SK-N-SH (cell line): ENCODE data around the gene PNKD. TPM values are rescaled to one million over a fixed set of nuclear protein-coding genes. Genes with fewer than 3 reads are reported as not detected.
A peak's percentile ranks its signal among the peaks of the same experiment; 100 is the strongest.

Experiments
- CTCF ChIA-PET: fragments of 300-600, 350-600 bp; formaldehyde crosslinking; extraction: SDS; loops from one replicate; lab custom pipeline; 2021; lab: Yijun Ruan, JAX
- POLR2A ChIA-PET: fragments of 350-600 bp; sonication (Branson Sonifier 250); formaldehyde crosslinking; extraction: SDS; loops from one replicate; lab custom pipeline; 2020; ENCODE audit warnings: antibody characterized with exemption, inconsistent platforms; lab: Yijun Ruan, JAX
- DNase-seq: peaks from one replicate; pipeline ENCODE4 v3.0.0; 2012
- H2AFZ ChIP-seq: fragments of 200-600 bp; sonication (generic); 2 replicates; pipeline ENCODE4 v1.8.1; 2016; ENCODE audit warnings: antibody characterized with exemption, mild to moderate bottlenecking, low read depth
- H3F3A ChIP-seq: fragments of 200-600 bp; sonication (generic); replicated peaks from 2 replicates; pipeline ENCODE3; 2016; ENCODE audit warnings: antibody characterized with exemption, mild to moderate bottlenecking; ENCODE audit not compliant: insufficient read depth
- H3K27ac ChIP-seq, 2 experiments: fragments of 200-500 bp in 1 of 2; fragments of 200-600 bp in 1 of 2; sonication (Bioruptor generic) in 1 of 2; sonication (generic), shearing (Covaris generic) in 1 of 2; 2 replicates each; pipeline versions ENCODE4 v1.5.1 to v1.6.1; 2014 to 2016; ENCODE audit warnings: low read depth in 2 of 2, inconsistent platforms in 1 of 2, low read length in 1 of 2, mild to moderate bottlenecking in 1 of 2, mixed read lengths in 1 of 2
- H3K27me3 ChIP-seq: fragments of 200-600 bp; sonication (generic), shearing (Covaris generic); 2 replicates; pipeline ENCODE4 v1.6.1; 2016; ENCODE audit warnings: mixed run types; ENCODE audit not compliant: insufficient read depth
- H3K36me3 ChIP-seq, 2 experiments: fragments of 200-500 bp in 1 of 2; fragments of 200-600 bp in 1 of 2; sonication (Bioruptor generic) in 1 of 2; sonication (generic) in 1 of 2; replicated peaks in 1 of 2; 2 replicates each; pipeline versions ENCODE3 to v1.5.1; 2014 to 2016; ENCODE audit warnings: low read length in 1 of 2, mild to moderate bottlenecking in 1 of 2; ENCODE audit not compliant: insufficient read depth in 2 of 2, control insufficient read depth in 1 of 2
- H3K4me1 ChIP-seq, 2 experiments: fragments of 200-500 bp in 1 of 2; fragments of 200-600 bp in 1 of 2; sonication (Bioruptor generic) in 1 of 2; sonication (generic), shearing (Covaris generic) in 1 of 2; 2 replicates each; pipeline versions ENCODE4 v1.5.1 to v1.6.1; 2014 to 2016; ENCODE audit warnings: low read depth in 1 of 2, low read length in 1 of 2, mixed run types in 1 of 2; ENCODE audit not compliant: insufficient read depth in 2 of 2, control insufficient read depth in 1 of 2
- H3K4me2 ChIP-seq: fragments of 200-600 bp; sonication (generic), shearing (Covaris generic); 2 replicates; pipeline ENCODE4 v1.6.1; 2017; ENCODE audit warnings: mixed run types
- H3K4me3 ChIP-seq, 2 experiments: fragments of 200-500 bp in 1 of 2; fragments of 200-600 bp in 1 of 2; sonication (Bioruptor generic) in 1 of 2; sonication (generic), shearing (Covaris generic) in 1 of 2; 2 replicates each; pipeline versions ENCODE4 v1.5.1 to v1.8.1; 2014 to 2016; ENCODE audit warnings: low read depth in 2 of 2, inconsistent platforms in 1 of 2, low read length in 1 of 2, mild to moderate bottlenecking in 1 of 2, mixed read lengths in 1 of 2, moderate library complexity in 1 of 2
- H3K79me2 ChIP-seq: fragments of 200-600 bp; sonication (generic); 2 replicates; pipeline ENCODE4 v1.8.1; 2017; ENCODE audit warnings: mild to moderate bottlenecking; ENCODE audit not compliant: insufficient read depth
- H3K9ac ChIP-seq: fragments of 200-600 bp; sonication (generic); 2 replicates; pipeline ENCODE4 v1.6.1; 2017; ENCODE audit warnings: mixed run types
- H3K9me2 ChIP-seq: fragments of 200-600 bp; sonication (generic); 2 replicates; pipeline ENCODE4 v1.6.1; 2017; ENCODE audit warnings: mixed run types
- H3K9me3 ChIP-seq: fragments of 200-600 bp; sonication (generic); 2 replicates; pipeline ENCODE4 v1.6.1; 2017; ENCODE audit warnings: mixed run types, mild to moderate bottlenecking, moderate library complexity
- H4K20me1 ChIP-seq: fragments of 200-600 bp; sonication (generic); 2 replicates; pipeline ENCODE4 v1.6.1; 2017; ENCODE audit warnings: mild to moderate bottlenecking, mixed run types; ENCODE audit not compliant: insufficient read depth
- CHD2 ChIP-seq: fragments of 150-350 bp; IDR thresholded peaks from 2 replicates; pipeline ENCODE4 v1.6.1; 2018; ENCODE audit warnings: low read length; ENCODE audit not compliant: partially characterized antibody
- EP300 ChIP-seq, 2 experiments: IDR thresholded peaks; 2 replicates each; pipeline versions ENCODE4 v1.4.0 to v1.6.1; 2012; ENCODE audit warnings: borderline replicate concordance in 1 of 2, low read depth in 1 of 2, low read length in 1 of 2
- FOSL2 ChIP-seq: IDR thresholded peaks from 2 replicates; pipeline ENCODE4 v1.4.0; 2012; ENCODE audit warnings: low read depth, mild to moderate bottlenecking, moderate library complexity, borderline replicate concordance
- FOXJ3 ChIP-seq: sonication (generic); formaldehyde crosslinking; IDR thresholded peaks from 2 replicates; pipeline ENCODE4 v1.5.1; 2020; ENCODE audit warnings: mild to moderate bottlenecking, missing genetic modification reagents
- GABPA ChIP-seq: IDR thresholded peaks from 2 replicates; pipeline ENCODE4 v1.4.0; 2012; ENCODE audit warnings: low read depth, mild to moderate bottlenecking
- IRF3 ChIP-seq: fragments of 150-350 bp; IDR thresholded peaks from 2 replicates; pipeline ENCODE4 v1.6.1; 2016; ENCODE audit warnings: mild to moderate bottlenecking, low read depth, low read length
- JUND ChIP-seq: IDR thresholded peaks from 2 replicates; pipeline ENCODE4 v1.4.0; 2012
- NFIC ChIP-seq: IDR thresholded peaks from 2 replicates; pipeline ENCODE4 v1.4.0; 2012; ENCODE audit warnings: borderline replicate concordance
- PBX3 ChIP-seq: IDR thresholded peaks from 2 replicates; pipeline ENCODE4; 2012
- POLR2AphosphoS5 ChIP-seq: IDR thresholded peaks from 2 replicates; pipeline ENCODE4 v1.6.1; 2012; ENCODE audit warnings: low read depth, low read length
- RCOR1 ChIP-seq: fragments of 150-350 bp; IDR thresholded peaks from 2 replicates; pipeline ENCODE4 v1.6.1; 2017; ENCODE audit warnings: antibody characterized with exemption, low read length
- SIN3A ChIP-seq: IDR thresholded peaks from 2 replicates; pipeline ENCODE4 v1.6.1; 2012; ENCODE audit warnings: low read depth, mild to moderate bottlenecking, low read length, moderate library complexity, borderline replicate concordance
- SMC3 ChIP-seq: IDR thresholded peaks from 2 replicates; pipeline ENCODE4 v1.6.1; 2012; ENCODE audit warnings: low read depth, low read length, improper control_type of control experiment
- TAF1 ChIP-seq: IDR thresholded peaks from 2 replicates; pipeline ENCODE4 v1.6.1; 2012; ENCODE audit warnings: low read depth, mild to moderate bottlenecking, low read length, moderate library complexity, borderline replicate concordance
- TCF12 ChIP-seq: IDR thresholded peaks from 2 replicates; pipeline ENCODE4 v1.4.0; 2012
- TEAD4 ChIP-seq: IDR thresholded peaks from 2 replicates; pipeline ENCODE4 v1.4.0; 2012; ENCODE audit warnings: mild to moderate bottlenecking, borderline replicate concordance; ENCODE audit not compliant: insufficient read depth
- USF1 ChIP-seq: IDR thresholded peaks from 2 replicates; pipeline ENCODE4 v1.4.0; 2012; ENCODE audit warnings: low read depth, borderline replicate concordance
- USF2 ChIP-seq: fragments of 150-350 bp; IDR thresholded peaks from 2 replicates; pipeline ENCODE4 v1.6.1; 2017; ENCODE audit warnings: antibody characterized with exemption, low read length, low read depth, borderline replicate concordance
- WGBS: methylation state at CpG from one replicate; pipeline ENCODE4 v1.1.6; 2017; ENCODE audit warnings: low lambda C conversion rate; 5-methylcytosine and 5-hydroxymethylcytosine counted together
- polyA plus RNA-seq, 3 experiments: library from polyadenylated mRNA; depleted of rRNA; stranded (reverse); fragments of >200 nt; gene quantifications; 2 replicates each; pipeline ENCODE4 v1.2.3, GENCODE V29; 2012

Gene PNKD
- polyA plus RNA-seq, 1 of the 3 experiments (the other 2 are of a cell fraction) = 101 TPM

GRCh38 chr2:218267259-218267658, 3.1 kb upstream of the PNKD start:
- ChIA-PET POLR2A (no interaction called here), CTCF (interaction anchor here (0.7 to 1.2 kb wide), 2 partner anchors 253 to 420 kb away, joined by 3 read pairs; no protein-coding TSS in a partner anchor)
- H3K4me1 ChIP-seq = peaks cover 10 to 30% of the 10 kb centered on the region in 2 experiments; a peak in 1 of 4 replicates
- no peaks in the 10 kb centered on the region for H3K9me2 ChIP-seq
- no peak overlapping the region for H3K9ac ChIP-seq
- DNase-seq = no peak
- TF ChIP-seq PBX3 = no peak
- no peak for TF ChIP-seq SMC3
- no peak for TF ChIP-seq GABPA
- no peak for TF ChIP-seq RCOR1
- TF ChIP-seq SIN3A = no peak
- no peak for TF ChIP-seq TAF1
- TF ChIP-seq USF1 = no peak
- no peak for TF ChIP-seq IRF3
- no peak for TF ChIP-seq TCF12
- TF ChIP-seq, all 33 proteins: peak for 0
- Histone ChIP-seq H3K9me3 (no peaks in the 10 kb centered on the region), H3K36me3 (peaks cover 11 to 48% of the 10 kb centered on the region in 2 experiments), H3F3A (no peaks in the 10 kb centered on the region), H3K4me2 (no peak overlapping the region), H3K27ac (no peak overlapping the region), H3K79me2 (peaks cover 48% of the 10 kb centered on the region), H4K20me1 (peaks cover 6% of the 10 kb centered on the region; the same call in 1 of the 2 replicates), H3K27me3 (no peaks in the 10 kb centered on the region), H3K4me3 (no peak overlapping the region), H2AFZ (no peak overlapping the region)
- WGBS = 92% methylated on average over 6 of the region's 6 CpGs

GRCh38 chr2:218270721-218271486, 585 bp downstream of the PNKD start:
- H3K27me3 ChIP-seq = no peaks in the 10 kb centered on the region

More at GRCh38 chr2:218270721-218271486, 585 bp downstream of the PNKD start:
- H3K27ac ChIP-seq = peak overlapping the region in 1 of 2 experiments; percentile 75; a peak in 3 of 4 replicates
- H3K9me3 ChIP-seq = no peaks in the 10 kb centered on the region
- peaks cover 51% of the 10 kb centered on the region for H3K79me2 ChIP-seq
- peak overlapping the region; percentile 85 to 98 for H3K4me3 ChIP-seq
- peaks cover 28 to 40% of the 10 kb centered on the region in 2 experiments for H3K36me3 ChIP-seq
- peak overlapping the region; percentile 94 for H3K4me2 ChIP-seq
- H4K20me1 ChIP-seq = peaks cover 6% of the 10 kb centered on the region; the same call in 1 of the 2 replicates
- H2AFZ ChIP-seq = peak overlapping the region; percentile 60; the same call in 1 of the 2 replicates
- TF ChIP-seq RCOR1 = no peak
- TF ChIP-seq EP300 (IDR thresholded peaks at IDR 0.05; ENCODE audit: borderline replicate concordance in 1 of 2, low read depth in 1 of 2, low read length in 1 of 2) = no peak
- TF ChIP-seq JUND = no peak
- TF ChIP-seq FOSL2 = no peak
- no peak for TF ChIP-seq POLR2AphosphoS5
- TF ChIP-seq TAF1 = no peak
- no peak for TF ChIP-seq FOXJ3 (CRISPR knock-in tag)
- TF ChIP-seq GABPA = no peak
- TF ChIP-seq CHD2 = no peak
- TF ChIP-seq USF2 = no peak
- no peak for TF ChIP-seq TEAD4
- TF ChIP-seq NFIC = no peak
- TF ChIP-seq, all 33 proteins: peak for 0
- ChIA-PET POLR2A (interaction anchor here (0.9 to 1.3 kb wide), 2 partner anchors 9 to 125 kb away, joined by 3 to 4 read pairs; no protein-coding TSS in a partner anchor), CTCF (interaction anchor here (0.6 to 5.7 kb wide), 18 partner anchors 11 to 131 kb away, joined by 3 to 47 read pairs (median 5); partner anchors contain the start of genes CATIP and GPBAR1)
- H3K9ac ChIP-seq = peak overlapping the region; percentile 68
- 1% methylated on average over 22 of the region's 23 CpGs for WGBS
- peaks cover 14 to 19% of the 10 kb centered on the region in 2 experiments; a peak in 1 of 4 replicates for H3K4me1 ChIP-seq
- H3F3A ChIP-seq = no peaks in the 10 kb centered on the region
- no peaks in the 10 kb centered on the region for H3K9me2 ChIP-seq
- no peak for DNase-seq
